HG03575 (cell line): Measurements from ENCODE around the gene LGALS3BP.
"Not testable (repeated sequence)": the region's sequence is repeated elsewhere in the genome, so short reads cannot be mapped to it uniquely, and the experiment has no call there.

Source experiments
- ATAC-seq: cut with Tn5 transposase; IDR thresholded peaks from one replicate; pipeline ENCODE4 v1.9.1; 2021; ENCODE audit not compliant: unreplicated experiment, insufficient number of reproducible peaks, low FRiP score; ENCODE audit errors: extremely low read depth

LGALS3BP gene

GRCh38 chr17:78979780-78980623, at the start of gene LGALS3BP:
Gene LGALS3BP, minus strand, starts transcription at chr17:78979923. Its CDS starts 2,732 bp downstream, at chr17:78977191.
- no peak for ATAC-seq

GRCh38 chr17:79028496-79029326, 49.0 kb upstream of the LGALS3BP start:
- no peak for ATAC-seq

- no peak for ATAC-seq
Measured at GRCh38 chr17:79027925-79028491, 48.3 kb upstream of the LGALS3BP start.

DNA sequence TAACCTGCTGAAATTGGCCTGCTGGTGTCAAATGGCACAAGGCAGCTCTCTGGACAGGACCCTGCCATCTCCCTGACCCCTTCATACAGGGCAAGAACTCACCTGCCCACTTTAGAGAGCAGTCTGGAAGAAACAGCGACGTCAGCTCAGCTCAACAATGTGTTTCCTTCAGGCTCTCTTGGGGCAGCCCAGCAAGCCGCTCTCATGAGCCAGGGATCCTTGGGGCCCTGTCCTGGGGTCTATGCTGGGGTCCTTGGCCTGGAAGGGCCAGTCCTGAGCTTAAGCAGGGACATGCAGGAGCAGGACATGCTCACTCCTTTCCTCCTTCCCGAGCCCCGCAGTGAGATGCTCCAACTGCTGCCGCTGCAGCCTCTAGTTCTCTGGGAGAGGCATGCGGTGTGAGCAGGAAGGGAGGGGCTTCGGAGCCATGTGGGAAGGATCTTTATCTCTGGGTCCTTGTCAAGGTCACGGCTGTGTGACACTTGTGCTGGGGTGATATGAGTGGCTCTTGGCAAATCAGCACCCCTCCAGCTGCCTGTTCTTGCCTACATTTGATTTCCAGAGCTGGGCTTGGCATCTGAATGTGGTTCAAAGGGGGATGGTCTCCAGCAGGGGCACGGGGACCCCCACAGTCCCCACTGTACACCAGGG, 47.7 kb upstream of the LGALS3BP start:
- ATAC-seq: no peak

- no peak for ATAC-seq
Measured at GRCh38 chr17:79026376-79027273, 46.9 kb upstream of the LGALS3BP start.

GRCh38 chr17:79024901-79025737, 45.4 kb upstream of the LGALS3BP start:
- ATAC-seq: no peak

- no peak for ATAC-seq
Measured at GRCh38 chr17:79023886-79024771, 44.4 kb upstream of the LGALS3BP start, which contains the start of gene C1QTNF1. Gene C1QTNF1, plus strand, starts transcription at chr17:79024169. Its CDS starts 19,800 bp downstream, at chr17:79043969.

DNA sequence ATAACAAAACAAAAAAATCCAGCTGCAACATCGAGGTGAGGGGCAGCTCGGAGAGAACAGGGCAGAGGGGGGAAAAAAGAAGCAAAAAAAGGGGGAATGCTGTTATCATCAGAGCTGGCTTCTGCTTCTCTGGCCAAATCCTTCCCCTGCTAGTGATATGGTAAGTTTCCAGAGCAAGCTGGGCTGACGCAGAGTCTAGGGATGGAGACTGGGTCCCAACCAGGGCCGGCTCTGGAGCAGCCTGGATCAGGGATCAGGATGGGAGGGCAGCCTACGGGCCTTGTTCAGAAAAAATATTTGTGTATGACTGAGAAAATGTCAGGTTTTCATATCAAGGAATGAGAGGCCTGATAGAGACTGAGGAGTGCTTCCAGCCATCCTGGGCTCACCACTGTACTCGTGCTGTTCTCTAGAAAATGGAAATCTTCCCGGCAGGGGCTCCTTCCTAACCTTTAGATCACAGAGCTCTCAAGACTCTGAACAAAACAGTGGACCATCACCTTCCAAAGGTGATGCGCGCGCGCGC, 43.5 kb upstream of the LGALS3BP start:
- no peak for ATAC-seq

DNA sequence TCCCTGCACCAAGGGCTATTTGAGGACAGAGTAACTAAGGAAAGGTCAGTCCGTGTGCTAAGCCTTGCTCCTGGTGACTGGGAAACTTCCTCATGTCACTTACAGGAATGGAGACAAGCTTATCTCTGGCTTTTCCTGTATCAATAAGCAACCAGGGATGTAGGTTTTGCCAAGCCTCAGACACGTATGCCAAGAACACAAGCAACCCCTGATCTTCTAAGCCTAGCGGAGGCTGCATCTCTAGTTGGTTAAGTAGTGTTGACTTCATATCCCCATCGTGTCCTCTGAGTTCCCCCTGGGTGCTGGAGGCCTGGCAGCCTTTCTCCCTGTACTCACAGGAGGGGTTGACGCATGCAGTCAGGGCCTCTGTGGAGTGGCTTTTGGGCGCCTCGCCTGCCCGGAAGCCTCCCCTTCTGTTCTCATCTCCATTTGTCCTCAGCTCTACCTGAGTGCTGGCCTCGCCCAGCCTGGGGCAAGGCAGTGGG, 42.8 kb upstream of the LGALS3BP start:
- no peak for ATAC-seq

DNA sequence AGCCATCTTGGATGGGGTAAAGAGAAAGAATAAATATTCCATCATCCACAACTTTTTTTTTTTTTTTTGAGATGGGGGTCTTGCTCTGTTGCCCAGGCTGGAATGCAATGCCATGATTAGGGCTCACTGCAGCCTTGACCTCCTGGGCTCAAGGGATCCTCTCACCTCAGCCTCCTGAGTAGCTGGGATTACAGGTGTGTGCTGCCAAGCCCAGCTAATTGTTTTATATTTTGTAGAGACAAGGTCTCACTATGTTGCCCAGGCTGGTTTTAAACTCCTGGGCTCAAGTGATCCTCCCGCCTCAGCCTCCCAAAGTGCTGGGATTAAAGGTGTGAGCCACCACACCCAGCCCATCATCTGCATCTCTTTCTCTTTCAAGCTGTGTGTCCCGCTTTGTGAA, 42.2 kb upstream of the LGALS3BP start:
- ATAC-seq: not testable (repeated sequence)

DNA sequence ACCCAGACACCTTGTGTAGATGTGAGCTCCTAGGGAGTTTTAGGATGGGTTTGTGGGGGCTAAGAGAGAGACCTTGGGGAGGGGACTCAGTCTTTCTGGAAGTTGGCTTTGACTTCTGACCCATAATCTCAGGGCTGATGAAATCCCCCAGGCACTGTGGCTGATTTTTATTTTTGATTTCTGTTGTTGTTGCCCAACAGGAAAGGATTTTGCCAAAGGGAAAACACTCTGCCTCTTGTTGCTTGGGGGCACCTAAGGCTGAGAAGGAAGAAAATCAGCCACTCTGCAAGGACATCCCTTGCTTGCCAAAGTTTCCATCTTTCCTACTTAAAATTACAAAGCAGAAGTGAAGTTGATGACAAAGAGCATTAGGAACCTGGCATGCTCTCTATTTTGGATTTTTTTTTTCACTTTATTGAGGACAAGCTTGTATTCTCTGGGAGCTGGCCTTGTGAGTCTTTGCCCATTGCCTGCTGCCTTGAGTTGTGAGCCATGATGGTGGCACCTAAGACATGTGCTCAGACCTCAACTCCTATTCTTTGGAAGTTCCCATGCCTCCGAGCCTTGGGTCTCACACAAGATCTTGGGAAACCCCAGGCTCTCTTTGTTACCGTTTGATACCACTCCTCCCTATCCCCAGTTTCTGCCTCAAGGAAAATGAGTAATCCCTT, 41.0 kb upstream of the LGALS3BP start:
- ATAC-seq: no peak

- no peak for ATAC-seq
Measured at GRCh38 chr17:79019632-79020584, 40.2 kb upstream of the LGALS3BP start.

DNA sequence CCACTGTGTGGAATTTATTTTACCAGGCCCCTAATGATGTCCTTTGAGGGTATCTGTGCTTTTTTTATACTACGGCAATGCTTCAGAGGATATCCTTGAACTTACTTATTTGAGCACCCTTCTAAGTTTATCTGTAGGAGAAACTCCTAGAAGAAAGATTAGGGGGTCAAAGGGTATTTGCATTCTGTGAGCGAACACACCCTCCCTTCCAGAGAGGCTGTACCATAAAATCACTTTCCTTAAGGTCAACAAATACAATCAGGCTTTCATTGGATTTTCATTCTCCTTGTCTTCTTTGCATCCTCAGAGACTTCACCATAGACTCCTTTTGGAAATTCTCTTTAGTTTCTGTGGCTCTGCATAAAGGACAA, 39.5 kb upstream of the LGALS3BP start:
- no peak for ATAC-seq

- no peak for ATAC-seq
Measured at GRCh38 chr17:79018370-79018695, 38.6 kb upstream of the LGALS3BP start.
